ENCODE data around the gene PEAK1.

PEAK1 gene

GRCh38 chr15:77219841-77220240 lies 200.1 kb downstream of the PEAK1 start:
- Histone ChIP-seq H3K9ac (ENCODE audit: low read length) (no peak overlapping the region), H3K4me3 (ENCODE audit: low read length) (no peak overlapping the region), H3K18ac (ENCODE audit: low read length) (no peak overlapping the region), H2BK5ac (ENCODE audit: low read length) (no peak overlapping the region), H2BK120ac (ENCODE audit: low read depth, low read length) (no peak overlapping the region), H3K79me2 (ENCODE audit: control insufficient read depth, insufficient read depth, low read length) (no peaks in the 10 kb centered on the region), H3K79me1 (ENCODE audit: low read length) (no peaks in the 10 kb centered on the region), H3K4me2 (ENCODE audit: low read length) (no peak overlapping the region), H4K5ac (ENCODE audit: low read length) (no peak overlapping the region), H3K4me1 (ENCODE audit: control insufficient read depth, low read depth, low read length) (no peaks in the 10 kb centered on the region), H3K4ac (ENCODE audit: low read depth, low read length) (no peak overlapping the region), H3K27ac (ENCODE audit: low read depth, low read length) (no peak overlapping the region), H3K56ac (ENCODE audit: low read length) (no peak overlapping the region), H2AK5ac (ENCODE audit: low read length) (no peak overlapping the region), H3K23ac (ENCODE audit: low read length) (no peak overlapping the region), H3K27me3 (ENCODE audit: insufficient read depth, low read length, poor library complexity) (no peaks in the 10 kb centered on the region), H4K8ac (ENCODE audit: low read depth, low read length) (no peak overlapping the region), H2BK15ac (replicated peaks; ENCODE audit: low read depth) (no peak overlapping the region), H3K36me3 (ENCODE audit: control insufficient read depth, insufficient read depth, low read length) (no peaks in the 10 kb centered on the region)
- no CpG with 5 or more reads among the region's 1 CpG for WGBS (ENCODE audit: extremely low coverage, insufficient coverage, low lambda C conversion rate)
- DNase-seq: no peak

DNA sequence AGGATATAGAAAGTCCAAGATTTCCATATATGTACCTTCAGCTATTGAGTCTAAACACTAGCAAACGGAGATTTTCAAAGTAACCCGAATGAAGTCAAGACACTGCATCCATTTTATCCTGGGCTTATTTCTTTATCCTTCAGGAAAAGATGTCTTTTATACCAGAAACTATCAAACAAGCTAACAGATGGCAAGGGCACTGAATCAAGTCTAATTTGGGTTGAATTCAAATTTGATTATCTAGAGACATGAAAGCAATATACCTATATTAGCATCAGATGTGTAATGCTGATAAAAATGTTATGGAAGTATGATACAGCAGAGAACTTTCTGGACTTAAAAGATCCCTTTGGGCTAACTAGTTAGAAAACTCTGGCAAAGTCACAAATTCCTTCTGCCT lies 210.7 kb downstream of the PEAK1 start:
- no peak overlapping the region for H3K4me2 ChIP-seq (ENCODE audit: low read length)
- no peaks in the 10 kb centered on the region for H3K4me1 ChIP-seq (ENCODE audit: control insufficient read depth, low read depth, low read length)
- H3K23ac ChIP-seq (ENCODE audit: low read length): no peak overlapping the region
- H2BK5ac ChIP-seq (ENCODE audit: low read length): no peak overlapping the region
- H4K8ac ChIP-seq (ENCODE audit: low read depth, low read length): no peak overlapping the region
- WGBS (ENCODE audit: extremely low coverage, insufficient coverage, low lambda C conversion rate): no CpG with 5 or more reads among the region's 2 CpGs
- H3K36me3 ChIP-seq (ENCODE audit: control insufficient read depth, insufficient read depth, low read length): no peaks in the 10 kb centered on the region
- H2BK120ac ChIP-seq (ENCODE audit: low read depth, low read length): no peak overlapping the region
- no peak overlapping the region for H3K9ac ChIP-seq (ENCODE audit: low read length)
- no peak overlapping the region for H3K27ac ChIP-seq (ENCODE audit: low read depth, low read length)
- H3K27me3 ChIP-seq (ENCODE audit: insufficient read depth, low read length, poor library complexity): no peaks in the 10 kb centered on the region
- no peak for DNase-seq
- H3K4ac ChIP-seq (ENCODE audit: low read depth, low read length): no peak overlapping the region
- no peak overlapping the region for H3K4me3 ChIP-seq (ENCODE audit: low read length)
- no peak overlapping the region for H4K5ac ChIP-seq (ENCODE audit: low read length)
- no peaks in the 10 kb centered on the region for H3K79me1 ChIP-seq (ENCODE audit: low read length)
- no peak overlapping the region for H3K56ac ChIP-seq (ENCODE audit: low read length)
- H3K18ac ChIP-seq (ENCODE audit: low read length): no peak overlapping the region
- no peak overlapping the region for H2AK5ac ChIP-seq (ENCODE audit: low read length)
- H2BK15ac ChIP-seq (replicated peaks; ENCODE audit: low read depth): no peak overlapping the region
- no peaks in the 10 kb centered on the region for H3K79me2 ChIP-seq (ENCODE audit: control insufficient read depth, insufficient read depth, low read length)

- no peak overlapping the region for H3K4me2 ChIP-seq (ENCODE audit: low read length)
- no peak overlapping the region for H3K9ac ChIP-seq (ENCODE audit: low read length)
- H4K5ac ChIP-seq (ENCODE audit: low read length): no peak overlapping the region
- H2AK5ac ChIP-seq (ENCODE audit: low read length): no peak overlapping the region
- no peaks in the 10 kb centered on the region for H3K36me3 ChIP-seq (ENCODE audit: control insufficient read depth, insufficient read depth, low read length)
- no peak overlapping the region for H3K4ac ChIP-seq (ENCODE audit: low read depth, low read length)
- no peak overlapping the region for H3K18ac ChIP-seq (ENCODE audit: low read length)
- H3K27ac ChIP-seq (ENCODE audit: low read depth, low read length): no peak overlapping the region
- no peaks in the 10 kb centered on the region for H3K79me2 ChIP-seq (ENCODE audit: control insufficient read depth, insufficient read depth, low read length)
- no peak overlapping the region for H3K56ac ChIP-seq (ENCODE audit: low read length)
- H3K23ac ChIP-seq (ENCODE audit: low read length): no peak overlapping the region
- no peak for DNase-seq
- WGBS (ENCODE audit: extremely low coverage, insufficient coverage, low lambda C conversion rate): no CpG with 5 or more reads among the region's 3 CpGs
- H2BK15ac ChIP-seq (replicated peaks; ENCODE audit: low read depth): no peak overlapping the region
- no peak overlapping the region for H4K8ac ChIP-seq (ENCODE audit: low read depth, low read length)
- H3K4me1 ChIP-seq (ENCODE audit: control insufficient read depth, low read depth, low read length): no peaks in the 10 kb centered on the region
- H3K79me1 ChIP-seq (ENCODE audit: low read length): no peaks in the 10 kb centered on the region
- H2BK5ac ChIP-seq (ENCODE audit: low read length): no peak overlapping the region
- H3K4me3 ChIP-seq (ENCODE audit: low read length): no peak overlapping the region
- no peak overlapping the region for H2BK120ac ChIP-seq (ENCODE audit: low read depth, low read length)
- H3K27me3 ChIP-seq (ENCODE audit: insufficient read depth, low read length, poor library complexity): no peaks in the 10 kb centered on the region
Measured at GRCh38 chr15:77208241-77208640, 211.7 kb downstream of the PEAK1 start.

GRCh38 chr15:77201665-77202064 lies 218.2 kb downstream of the PEAK1 start:
- no peak overlapping the region for H4K5ac ChIP-seq (ENCODE audit: low read length)
- no peak overlapping the region for H4K8ac ChIP-seq (ENCODE audit: low read depth, low read length)
- no peak overlapping the region for H2BK120ac ChIP-seq (ENCODE audit: low read depth, low read length)
- no peak overlapping the region for H2BK15ac ChIP-seq (replicated peaks; ENCODE audit: low read depth)
- no peak overlapping the region for H3K18ac ChIP-seq (ENCODE audit: low read length)
- H3K27ac ChIP-seq (ENCODE audit: low read depth, low read length): no peak overlapping the region
- DNase-seq: no peak
- H3K56ac ChIP-seq (ENCODE audit: low read length): no peak overlapping the region
- no peak overlapping the region for H3K4ac ChIP-seq (ENCODE audit: low read depth, low read length)
- H3K79me2 ChIP-seq (ENCODE audit: control insufficient read depth, insufficient read depth, low read length): no peaks in the 10 kb centered on the region
- no peaks in the 10 kb centered on the region for H3K79me1 ChIP-seq (ENCODE audit: low read length)
- H3K4me1 ChIP-seq (ENCODE audit: control insufficient read depth, low read depth, low read length): no peaks in the 10 kb centered on the region
- H3K4me2 ChIP-seq (ENCODE audit: low read length): no peak overlapping the region
- H3K9ac ChIP-seq (ENCODE audit: low read length): no peak overlapping the region
- H3K23ac ChIP-seq (ENCODE audit: low read length): no peak overlapping the region
- H2AK5ac ChIP-seq (ENCODE audit: low read length): no peak overlapping the region
- H3K4me3 ChIP-seq (ENCODE audit: low read length): no peak overlapping the region
- no peaks in the 10 kb centered on the region for H3K36me3 ChIP-seq (ENCODE audit: control insufficient read depth, insufficient read depth, low read length)
- no peaks in the 10 kb centered on the region for H3K27me3 ChIP-seq (ENCODE audit: insufficient read depth, low read length, poor library complexity)
- no peak overlapping the region for H2BK5ac ChIP-seq (ENCODE audit: low read length)

DNA sequence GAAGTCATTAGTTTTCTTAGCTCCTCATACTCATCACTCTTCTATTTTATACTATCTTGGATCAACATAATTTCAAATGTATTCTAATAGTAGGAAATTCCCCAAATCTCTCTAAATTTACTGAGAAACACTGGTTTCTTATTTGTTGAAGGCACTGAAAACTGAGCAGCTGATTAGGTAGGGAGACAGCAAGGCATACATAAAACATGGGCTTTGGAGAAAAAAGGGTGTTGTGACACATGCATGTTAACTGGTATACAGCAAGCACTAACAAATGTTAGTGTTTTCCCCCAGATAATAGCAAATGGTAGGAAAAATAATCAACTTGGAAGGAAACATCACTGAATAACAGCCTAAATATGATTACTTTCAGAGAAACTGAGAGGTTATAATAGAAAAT lies 223.5 kb downstream of the PEAK1 start:
- DNase-seq: no peak
- no peaks in the 10 kb centered on the region for H3K36me3 ChIP-seq (ENCODE audit: control insufficient read depth, insufficient read depth, low read length)
- no peak overlapping the region for H2BK120ac ChIP-seq (ENCODE audit: low read depth, low read length)
- no peaks in the 10 kb centered on the region for H3K4me1 ChIP-seq (ENCODE audit: control insufficient read depth, low read depth, low read length)
- no peak overlapping the region for H3K4ac ChIP-seq (ENCODE audit: low read depth, low read length)
- H4K5ac ChIP-seq (ENCODE audit: low read length): no peak overlapping the region
- H2BK5ac ChIP-seq (ENCODE audit: low read length): no peak overlapping the region
- H3K27ac ChIP-seq (ENCODE audit: low read depth, low read length): no peak overlapping the region
- no peaks in the 10 kb centered on the region for H3K79me1 ChIP-seq (ENCODE audit: low read length)
- H3K18ac ChIP-seq (ENCODE audit: low read length): no peak overlapping the region
- H2AK5ac ChIP-seq (ENCODE audit: low read length): no peak overlapping the region
- no peak overlapping the region for H3K23ac ChIP-seq (ENCODE audit: low read length)
- no peaks in the 10 kb centered on the region for H3K27me3 ChIP-seq (ENCODE audit: insufficient read depth, low read length, poor library complexity)
- no peak overlapping the region for H2BK15ac ChIP-seq (replicated peaks; ENCODE audit: low read depth)
- no peak overlapping the region for H4K8ac ChIP-seq (ENCODE audit: low read depth, low read length)
- no peak overlapping the region for H3K9ac ChIP-seq (ENCODE audit: low read length)
- H3K4me2 ChIP-seq (ENCODE audit: low read length): no peak overlapping the region
- H3K56ac ChIP-seq (ENCODE audit: low read length): no peak overlapping the region
- no peak overlapping the region for H3K4me3 ChIP-seq (ENCODE audit: low read length)
- no peaks in the 10 kb centered on the region for H3K79me2 ChIP-seq (ENCODE audit: control insufficient read depth, insufficient read depth, low read length)

- no peaks in the 10 kb centered on the region for H3K27me3 ChIP-seq (ENCODE audit: insufficient read depth, low read length, poor library complexity)
- H3K4me3 ChIP-seq (ENCODE audit: low read length): no peak overlapping the region
- no peaks in the 10 kb centered on the region for H3K4me1 ChIP-seq (ENCODE audit: control insufficient read depth, low read depth, low read length)
- no peaks in the 10 kb centered on the region for H3K79me1 ChIP-seq (ENCODE audit: low read length)
- no peak overlapping the region for H4K8ac ChIP-seq (ENCODE audit: low read depth, low read length)
- no peak overlapping the region for H3K56ac ChIP-seq (ENCODE audit: low read length)
- H3K9ac ChIP-seq (ENCODE audit: low read length): no peak overlapping the region
- no peak overlapping the region for H3K4me2 ChIP-seq (ENCODE audit: low read length)
- no peak overlapping the region for H3K18ac ChIP-seq (ENCODE audit: low read length)
- H2AK5ac ChIP-seq (ENCODE audit: low read length): no peak overlapping the region
- H3K27ac ChIP-seq (ENCODE audit: low read depth, low read length): no peak overlapping the region
- no peak overlapping the region for H2BK5ac ChIP-seq (ENCODE audit: low read length)
- H2BK120ac ChIP-seq (ENCODE audit: low read depth, low read length): no peak overlapping the region
- no peak overlapping the region for H4K5ac ChIP-seq (ENCODE audit: low read length)
- no CpG with 5 or more reads among the region's 3 CpGs for WGBS (ENCODE audit: extremely low coverage, insufficient coverage, low lambda C conversion rate)
- H2BK15ac ChIP-seq (replicated peaks; ENCODE audit: low read depth): no peak overlapping the region
- no peak overlapping the region for H3K23ac ChIP-seq (ENCODE audit: low read length)
- H3K4ac ChIP-seq (ENCODE audit: low read depth, low read length): no peak overlapping the region
- DNase-seq: no peak
- H3K79me2 ChIP-seq (ENCODE audit: control insufficient read depth, insufficient read depth, low read length): no peaks in the 10 kb centered on the region
- no peaks in the 10 kb centered on the region for H3K36me3 ChIP-seq (ENCODE audit: control insufficient read depth, insufficient read depth, low read length)
Measured at GRCh38 chr15:77195586-77195985, 224.3 kb downstream of the PEAK1 start.

Data from mesendoderm (in vitro differentiated cells).